ENCODE results near the gene AOAH. TPM values are rescaled to one million over a fixed set of nuclear protein-coding genes. Genes with fewer than 3 reads are reported as not detected.

AOAH gene
- total and polyA plus RNA-seq, 9 of the 15 experiments (the other 6 are each of a cell fraction or from before 2014, with no cell fraction given) = not detected

DNA sequence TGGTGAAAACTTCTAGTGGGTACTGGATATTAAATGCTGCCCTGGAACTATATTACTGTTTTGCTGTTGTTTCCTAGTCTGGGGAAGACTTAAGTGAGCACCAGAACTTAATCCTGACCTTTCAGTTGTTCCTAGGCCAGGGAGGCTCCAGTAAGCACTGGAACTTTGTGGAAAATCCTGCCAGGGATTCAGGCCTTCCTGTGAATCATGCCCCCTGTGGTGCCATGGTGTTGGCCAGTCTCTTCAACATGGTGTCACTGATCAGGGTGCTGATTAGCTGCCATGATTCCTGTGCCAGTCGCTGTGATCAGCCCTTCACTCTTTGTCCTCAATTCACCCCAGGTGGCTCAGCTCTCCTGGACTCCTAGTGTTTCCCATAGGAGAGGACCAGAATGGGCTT is 8.5 kb upstream of the AOAH start:
- H3K4me1 ChIP-seq (replicated peaks in 1 of 2; ENCODE audit: control insufficient read depth in 2 of 2, insufficient read depth in 2 of 2, low read length in 2 of 2) = no peaks in the 10 kb centered on the region
- no peak overlapping the region for H3K4me3 ChIP-seq
- peaks cover 0 to 7% of the 10 kb centered on the region in 2 experiments; a peak in 3 of 5 replicates for H3K27me3 ChIP-seq (ENCODE audit: control insufficient read depth in 2 of 2, insufficient read depth in 2 of 2, low read length in 2 of 2)
- H3K9me3 ChIP-seq (replicated peaks; ENCODE audit: control insufficient read depth, insufficient read depth, low read depth, low read length) = no peaks in the 10 kb centered on the region
- ATAC-seq (no peak), FAIRE-seq (no peak), DNase-seq (ENCODE audit: extremely low read depth in 1 of 4, low spot score in 3 of 4) (no peak)
- intact Hi-C loops (cut with micrococcal nuclease) = no loop called here
- no peaks in the 10 kb centered on the region for H4K20me1 ChIP-seq (replicated peaks; ENCODE audit: control insufficient read depth, insufficient read depth, low read length)
- no peak overlapping the region for H3K9ac ChIP-seq (ENCODE audit: insufficient read depth in 1 of 2, low read depth in 2 of 2, low read length in 2 of 2)
- H3K36me3 ChIP-seq (ENCODE audit: control insufficient read depth, insufficient read depth, low read length) = no peaks in the 10 kb centered on the region
- ChIA-PET POLR2A (no interaction called here), CTCF (ENCODE audit: low intra/inter-chr PET ratio) (no interaction called here)
- 0% methylated on average over 1 of the region's 1 CpG for WGBS (ENCODE audit: insufficient coverage, low coverage, missing lambda C conversion rate)
- BruUV-seq (replicated peaks) = no TSS peak
- H3K27ac ChIP-seq (ENCODE audit: extremely low read depth, low read depth, low read length) = no peak overlapping the region
- no peaks in the 10 kb centered on the region for H3K9me1 ChIP-seq (ENCODE audit: control insufficient read depth, insufficient read depth, low read length)
- H2AFZ ChIP-seq (ENCODE audit: low read depth, low read length) = no peak overlapping the region
- TF ChIP-seq, protein P1, sequence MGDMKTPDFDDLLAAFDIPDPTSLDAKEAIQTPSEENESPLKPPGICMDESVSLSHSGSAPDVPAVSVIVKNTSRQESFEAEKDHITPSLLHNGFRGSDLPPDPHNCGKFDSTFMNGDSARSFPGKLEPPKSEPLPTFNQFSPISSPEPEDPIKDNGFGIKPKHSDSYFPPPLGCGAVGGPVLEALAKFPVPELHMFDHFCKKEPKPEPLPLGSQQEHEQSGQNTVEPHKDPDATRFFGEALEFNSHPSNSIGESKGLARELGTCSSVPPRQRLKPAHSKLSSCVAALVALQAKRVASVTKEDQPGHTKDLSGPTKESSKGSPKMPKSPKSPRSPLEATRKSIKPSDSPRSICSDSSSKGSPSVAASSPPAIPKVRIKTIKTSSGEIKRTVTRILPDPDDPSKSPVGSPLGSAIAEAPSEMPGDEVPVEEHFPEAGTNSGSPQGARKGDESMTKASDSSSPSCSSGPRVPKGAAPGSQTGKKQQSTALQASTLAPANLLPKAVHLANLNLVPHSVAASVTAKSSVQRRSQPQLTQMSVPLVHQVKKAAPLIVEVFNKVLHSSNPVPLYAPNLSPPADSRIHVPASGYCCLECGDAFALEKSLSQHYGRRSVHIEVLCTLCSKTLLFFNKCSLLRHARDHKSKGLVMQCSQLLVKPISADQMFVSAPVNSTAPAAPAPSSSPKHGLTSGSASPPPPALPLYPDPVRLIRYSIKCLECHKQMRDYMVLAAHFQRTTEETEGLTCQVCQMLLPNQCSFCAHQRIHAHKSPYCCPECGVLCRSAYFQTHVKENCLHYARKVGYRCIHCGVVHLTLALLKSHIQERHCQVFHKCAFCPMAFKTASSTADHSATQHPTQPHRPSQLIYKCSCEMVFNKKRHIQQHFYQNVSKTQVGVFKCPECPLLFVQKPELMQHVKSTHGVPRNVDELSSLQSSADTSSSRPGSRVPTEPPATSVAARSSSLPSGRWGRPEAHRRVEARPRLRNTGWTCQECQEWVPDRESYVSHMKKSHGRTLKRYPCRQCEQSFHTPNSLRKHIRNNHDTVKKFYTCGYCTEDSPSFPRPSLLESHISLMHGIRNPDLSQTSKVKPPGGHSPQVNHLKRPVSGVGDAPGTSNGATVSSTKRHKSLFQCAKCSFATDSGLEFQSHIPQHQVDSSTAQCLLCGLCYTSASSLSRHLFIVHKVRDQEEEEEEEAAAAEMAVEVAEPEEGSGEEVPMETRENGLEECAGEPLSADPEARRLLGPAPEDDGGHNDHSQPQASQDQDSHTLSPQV (IDR thresholded peaks at IDR 0.05) = no peak
- TF ChIP-seq, protein P2, sequence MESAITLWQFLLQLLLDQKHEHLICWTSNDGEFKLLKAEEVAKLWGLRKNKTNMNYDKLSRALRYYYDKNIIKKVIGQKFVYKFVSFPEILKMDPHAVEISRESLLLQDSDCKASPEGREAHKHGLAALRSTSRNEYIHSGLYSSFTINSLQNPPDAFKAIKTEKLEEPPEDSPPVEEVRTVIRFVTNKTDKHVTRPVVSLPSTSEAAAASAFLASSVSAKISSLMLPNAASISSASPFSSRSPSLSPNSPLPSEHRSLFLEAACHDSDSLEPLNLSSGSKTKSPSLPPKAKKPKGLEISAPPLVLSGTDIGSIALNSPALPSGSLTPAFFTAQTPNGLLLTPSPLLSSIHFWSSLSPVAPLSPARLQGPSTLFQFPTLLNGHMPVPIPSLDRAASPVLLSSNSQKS (CRISPR knock-in tag; IDR thresholded peaks at IDR 0.05) = no peak
- TF ChIP-seq XRCC5 (IDR thresholded peaks at IDR 0.05; ENCODE audit: low read depth, low read length) (no peak), BRF1 (IDR thresholded peaks at IDR 0.05; ENCODE audit: borderline replicate concordance, extremely low read depth, insufficient read length) (no peak), ZNF644 (tag; IDR thresholded peaks at IDR 0.05; ENCODE audit: low read depth) (no peak), NR2F6 (CRISPR knock-in tag; IDR thresholded peaks at IDR 0.05) (no peak), C11orf30 (IDR thresholded peaks at IDR 0.05; ENCODE audit: low read depth) (no peak)
- TF ChIP-seq, protein P3, sequence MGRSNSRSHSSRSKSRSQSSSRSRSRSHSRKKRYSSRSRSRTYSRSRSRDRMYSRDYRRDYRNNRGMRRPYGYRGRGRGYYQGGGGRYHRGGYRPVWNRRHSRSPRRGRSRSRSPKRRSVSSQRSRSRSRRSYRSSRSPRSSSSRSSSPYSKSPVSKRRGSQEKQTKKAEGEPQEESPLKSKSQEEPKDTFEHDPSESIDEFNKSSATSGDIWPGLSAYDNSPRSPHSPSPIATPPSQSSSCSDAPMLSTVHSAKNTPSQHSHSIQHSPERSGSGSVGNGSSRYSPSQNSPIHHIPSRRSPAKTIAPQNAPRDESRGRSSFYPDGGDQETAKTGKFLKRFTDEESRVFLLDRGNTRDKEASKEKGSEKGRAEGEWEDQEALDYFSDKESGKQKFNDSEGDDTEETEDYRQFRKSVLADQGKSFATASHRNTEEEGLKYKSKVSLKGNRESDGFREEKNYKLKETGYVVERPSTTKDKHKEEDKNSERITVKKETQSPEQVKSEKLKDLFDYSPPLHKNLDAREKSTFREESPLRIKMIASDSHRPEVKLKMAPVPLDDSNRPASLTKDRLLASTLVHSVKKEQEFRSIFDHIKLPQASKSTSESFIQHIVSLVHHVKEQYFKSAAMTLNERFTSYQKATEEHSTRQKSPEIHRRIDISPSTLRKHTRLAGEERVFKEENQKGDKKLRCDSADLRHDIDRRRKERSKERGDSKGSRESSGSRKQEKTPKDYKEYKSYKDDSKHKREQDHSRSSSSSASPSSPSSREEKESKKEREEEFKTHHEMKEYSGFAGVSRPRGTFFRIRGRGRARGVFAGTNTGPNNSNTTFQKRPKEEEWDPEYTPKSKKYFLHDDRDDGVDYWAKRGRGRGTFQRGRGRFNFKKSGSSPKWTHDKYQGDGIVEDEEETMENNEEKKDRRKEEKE (IDR thresholded peaks at IDR 0.05; ENCODE audit: borderline replicate concordance in 1 of 2, control insufficient read depth in 1 of 2, low read depth in 2 of 2, low read length in 1 of 2) = no peak
- H3K79me2 ChIP-seq (ENCODE audit: control insufficient read depth, insufficient read depth, low read length) = no peaks in the 10 kb centered on the region
- in situ Hi-C loops (cut with MboI) = no loop called here
- H3K4me2 ChIP-seq (ENCODE audit: insufficient read depth, low read length) = no peak overlapping the region
